Measurements from ENCODE around the gene PPP1R10. TPM values are rescaled to one million over a fixed set of nuclear protein-coding genes. Genes with fewer than 3 reads are reported as not detected.

Gene PPP1R10
- total and polyA plus RNA-seq, 7 donors = 5.5 to 42.5 (median 27.1) TPM

DNA sequence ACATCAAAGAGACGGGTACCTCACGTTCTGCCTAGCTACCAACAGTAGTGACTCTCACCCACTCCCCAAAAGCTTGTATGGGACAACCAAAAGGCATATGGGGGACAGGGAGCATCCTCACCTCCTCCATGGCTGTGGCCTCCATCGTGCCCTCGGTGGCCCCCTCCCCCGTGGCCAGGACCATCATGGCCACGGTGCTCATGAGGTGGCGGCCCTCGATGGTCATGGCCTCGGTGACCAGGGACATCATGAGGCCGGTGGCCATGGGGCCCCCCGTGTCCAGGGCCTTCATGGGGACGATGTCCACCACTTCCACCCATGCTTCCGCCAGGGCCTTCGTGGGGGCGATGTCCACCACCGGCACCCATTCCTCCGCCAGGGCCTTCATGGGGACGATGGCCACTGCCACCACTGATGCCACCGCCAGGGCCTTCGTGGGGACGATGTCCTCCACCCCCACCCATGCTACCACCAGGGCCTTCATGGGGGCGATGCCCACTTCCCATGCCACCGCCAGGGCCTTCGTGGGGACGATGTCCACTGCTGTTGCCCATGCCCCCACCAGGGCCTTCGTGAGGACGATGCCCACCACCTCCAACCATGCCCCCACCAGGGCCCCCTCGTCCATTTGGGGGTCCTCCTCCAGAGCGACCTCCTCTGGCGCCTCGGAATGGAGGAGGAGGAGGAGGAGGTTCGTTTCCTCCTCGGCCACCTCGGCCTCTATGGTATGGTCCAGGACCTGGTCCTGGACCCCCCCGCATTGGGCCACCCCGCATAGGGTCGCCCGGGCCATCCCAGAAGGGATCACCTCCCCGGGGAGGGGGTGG is 15.0 kb downstream of the PPP1R10 start:
- ATAC-seq (peak in 1 of 4 donors; percentile 5), DNase-seq (no peak)
- 88 to 93% (median 89%) methylated on average over 35 to 39 of the region's 39 CpGs for WGBS, 3 donors
- TF ChIP-seq CTCF (IDR thresholded peaks at IDR 0.05) = no peak
- Histone ChIP-seq H3K4me1 (no peaks in the 10 kb centered on the region), H3K27ac (no peak overlapping the region), H3K36me3 (ENCODE audit: insufficient read depth in 1 of 2, low read depth in 1 of 2) (peaks cover 26 to 70% of the 10 kb centered on the region in 2 donors), H3K27me3 (ENCODE audit: insufficient read depth in 3 of 3, low read length in 2 of 3) (no peaks in the 10 kb centered on the region), H3K4me3 (no peak overlapping the region), H3K9me3 (no peaks in the 10 kb centered on the region)
- intact Hi-C loops (cut with DNase I) = loop anchor here (2.0 to 10.0 kb wide), 2 partner anchors 113 to 117 kb away; partner anchors contain the start of gene HLA-E (in 2 of the 2)

DNA sequence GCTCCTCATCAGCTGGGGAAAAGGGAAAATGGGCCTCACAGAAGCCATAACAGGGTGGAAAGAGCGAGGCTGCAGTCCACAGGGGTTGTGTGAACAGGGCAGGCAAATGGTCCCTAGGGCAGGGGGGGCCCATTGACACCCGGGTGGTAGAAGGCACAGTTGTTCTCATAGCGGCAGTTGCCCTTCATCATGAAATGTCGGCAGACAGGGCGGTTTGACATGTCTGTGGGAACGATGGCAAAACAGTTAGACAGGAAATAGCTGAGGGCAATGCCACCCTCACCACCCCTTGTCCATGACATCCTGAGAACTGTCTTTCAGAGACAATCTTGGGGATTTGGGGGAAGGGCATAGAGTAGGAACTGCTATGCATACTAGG is 15.6 kb downstream of the PPP1R10 start:
- Histone ChIP-seq H3K4me1 (no peaks in the 10 kb centered on the region), H3K4me3 (no peak overlapping the region), H3K27me3 (ENCODE audit: insufficient read depth in 3 of 3, low read length in 2 of 3) (no peaks in the 10 kb centered on the region), H3K9me3 (no peaks in the 10 kb centered on the region), H3K36me3 (ENCODE audit: insufficient read depth in 1 of 2, low read depth in 1 of 2) (peaks cover 23 to 64% of the 10 kb centered on the region in 2 donors), H3K27ac (no peak overlapping the region)
- 56 to 61% (median 57%) methylated on average over 6 of the region's 6 CpGs for WGBS, 3 donors
- DNase-seq (no peak), ATAC-seq (peak in 1 of 4 donors; percentile 1)
- intact Hi-C loops (cut with DNase I) = loop anchor here (2.0 to 10.0 kb wide), 2 partner anchors 113 to 117 kb away; partner anchors contain the start of gene HLA-E (in 2 of the 2)
- TF ChIP-seq CTCF (IDR thresholded peaks at IDR 0.05) = no peak

- TF ChIP-seq CTCF (IDR thresholded peaks at IDR 0.05) = no peak
- H3K4me3 ChIP-seq = no peak overlapping the region
- no peaks in the 10 kb centered on the region for H3K9me3 ChIP-seq
- peak in 1 of 4 donors; percentile 18 for ATAC-seq
- H3K27ac ChIP-seq = no peak overlapping the region
- 66 to 83% (median 69%) methylated on average over 10 of the region's 10 CpGs for WGBS, 3 donors
- H3K27me3 ChIP-seq (ENCODE audit: insufficient read depth in 3 of 3, low read length in 2 of 3) = no peaks in the 10 kb centered on the region
- DNase-seq = no peak
- peaks cover 17 to 56% of the 10 kb centered on the region in 2 donors for H3K36me3 ChIP-seq (ENCODE audit: insufficient read depth in 1 of 2, low read depth in 1 of 2)
- intact Hi-C loops (cut with DNase I) = loop anchor here (2.0 to 10.0 kb wide), 2 partner anchors 112 to 116 kb away; partner anchors contain the start of gene HLA-E (in 2 of the 2)
- H3K4me1 ChIP-seq = no peaks in the 10 kb centered on the region
Measured at GRCh38 chr6:30600451-30600961, 16.5 kb downstream of the PPP1R10 start.

- no peaks in the 10 kb centered on the region for H3K4me1 ChIP-seq
- ATAC-seq (peak in 1 of 4 donors; percentile 12), DNase-seq (no peak)
- H3K36me3 ChIP-seq (ENCODE audit: insufficient read depth in 1 of 2, low read depth in 1 of 2) = peaks cover 15 to 55% of the 10 kb centered on the region in 2 donors
- no peak overlapping the region for H3K4me3 ChIP-seq
- no peaks in the 10 kb centered on the region for H3K9me3 ChIP-seq
- intact Hi-C loops (cut with DNase I) = loop anchor here (2.0 to 10.0 kb wide), 4 partner anchors 52 to 115 kb away; partner anchors contain the start of gene HLA-E (in 2 of the 2)
- no peak for TF ChIP-seq CTCF (IDR thresholded peaks at IDR 0.05)
- WGBS, 3 donors = 68 to 76% (median 70%) methylated on average over 13 of the region's 13 CpGs
- H3K27me3 ChIP-seq (ENCODE audit: insufficient read depth in 3 of 3, low read length in 2 of 3) = no peaks in the 10 kb centered on the region
- no peak overlapping the region for H3K27ac ChIP-seq
Measured at GRCh38 chr6:30599625-30600324, 17.3 kb downstream of the PPP1R10 start.
